OCI-LY3 (cell line): ENCODE data around the gene MAP4.

ENCODE experiments used
- CTCF ChIP-seq: fragments of 200-600, 300-600 bp; sonication (generic); IDR thresholded peaks from 2 replicates; pipeline ENCODE4 v1.5.1; 2014; ENCODE audit warnings: antibody characterized with exemption, low read length, low read depth
- EZH2phosphoT487 ChIP-seq: fragments of 200-600 bp; shearing (Covaris generic); IDR thresholded peaks from 2 replicates; pipeline ENCODE4 v1.6.1; 2018; ENCODE audit warnings: antibody characterized with exemption, mixed run types, low read depth

GRCh38 chr3:47974974-47975470, 41.2 kb downstream of the MAP4 start:
- TF ChIP-seq EZH2phosphoT487 (no peak), CTCF (no peak)
